Activated CD4-positive, alpha-beta T cell treated with anti-CD3 and anti-CD28 coated beads for 4 hours (primary cell): Measurements from ENCODE around the gene CARS2.
"Not testable (repeated sequence)": the region's sequence is repeated elsewhere in the genome, so short reads cannot be mapped to it uniquely, and the experiment has no call there.

Experiments used
- DNase-seq, 2 donors: peaks; one replicate each; pipeline ENCODE4 v3.0.0-alpha.2; 2020

The CARS2 gene

GRCh38 chr13:110636701-110637201 lies 69.2 kb downstream of the CARS2 start:
- no peak for DNase-seq

- no peak for DNase-seq
Observed at GRCh38 chr13:110636053-110636475, 69.9 kb downstream of the CARS2 start.

GRCh38 chr13:110635405-110636002 lies 70.4 kb downstream of the CARS2 start:
- DNase-seq: no peak

GRCh38 chr13:110634558-110634957 lies 71.4 kb downstream of the CARS2 start:
- no peak for DNase-seq

- no peak for DNase-seq
Observed at GRCh38 chr13:110633776-110634175, 72.1 kb downstream of the CARS2 start.

- not testable (repeated sequence) for DNase-seq
Observed at GRCh38 chr13:110632255-110632654, 73.7 kb downstream of the CARS2 start.

- no peak for DNase-seq
Observed at GRCh38 chr13:110630566-110631119, 75.3 kb downstream of the CARS2 start.

- DNase-seq: peak in 1 of 2 donors; percentile 19
Observed at GRCh38 chr13:110629735-110630134, 76.2 kb downstream of the CARS2 start.

- DNase-seq: no peak
Observed at GRCh38 chr13:110628952-110629701, 76.8 kb downstream of the CARS2 start.

GRCh38 chr13:110628477-110628793 lies 77.5 kb downstream of the CARS2 start:
- DNase-seq: no peak

- DNase-seq: no peak
Observed at GRCh38 chr13:110627761-110628476, 78.0 kb downstream of the CARS2 start.

GRCh38 chr13:110627351-110627750 lies 78.6 kb downstream of the CARS2 start:
- DNase-seq: no peak

- no peak for DNase-seq
Observed at GRCh38 chr13:110626521-110626920, 79.4 kb downstream of the CARS2 start.

- DNase-seq: no peak
Observed at GRCh38 chr13:110625771-110626321, 80.1 kb downstream of the CARS2 start.

GRCh38 chr13:110624766-110625756 lies 80.9 kb downstream of the CARS2 start:
- DNase-seq: no peak

- DNase-seq: no peak
Observed at GRCh38 chr13:110620596-110620995, 85.3 kb downstream of the CARS2 start.

- no peak for DNase-seq
Observed at GRCh38 chr13:110618780-110619179, 87.1 kb downstream of the CARS2 start.

GRCh38 chr13:110618167-110618566 lies 87.7 kb downstream of the CARS2 start:
- DNase-seq: no peak

GRCh38 chr13:110617321-110618072 lies 88.4 kb downstream of the CARS2 start:
- no peak for DNase-seq

GRCh38 chr13:110616103-110617101 lies 89.5 kb downstream of the CARS2 start:
- DNase-seq: peak; percentile 40 to 48
